ENCODE measurements around the gene ACOX3.

DNA sequence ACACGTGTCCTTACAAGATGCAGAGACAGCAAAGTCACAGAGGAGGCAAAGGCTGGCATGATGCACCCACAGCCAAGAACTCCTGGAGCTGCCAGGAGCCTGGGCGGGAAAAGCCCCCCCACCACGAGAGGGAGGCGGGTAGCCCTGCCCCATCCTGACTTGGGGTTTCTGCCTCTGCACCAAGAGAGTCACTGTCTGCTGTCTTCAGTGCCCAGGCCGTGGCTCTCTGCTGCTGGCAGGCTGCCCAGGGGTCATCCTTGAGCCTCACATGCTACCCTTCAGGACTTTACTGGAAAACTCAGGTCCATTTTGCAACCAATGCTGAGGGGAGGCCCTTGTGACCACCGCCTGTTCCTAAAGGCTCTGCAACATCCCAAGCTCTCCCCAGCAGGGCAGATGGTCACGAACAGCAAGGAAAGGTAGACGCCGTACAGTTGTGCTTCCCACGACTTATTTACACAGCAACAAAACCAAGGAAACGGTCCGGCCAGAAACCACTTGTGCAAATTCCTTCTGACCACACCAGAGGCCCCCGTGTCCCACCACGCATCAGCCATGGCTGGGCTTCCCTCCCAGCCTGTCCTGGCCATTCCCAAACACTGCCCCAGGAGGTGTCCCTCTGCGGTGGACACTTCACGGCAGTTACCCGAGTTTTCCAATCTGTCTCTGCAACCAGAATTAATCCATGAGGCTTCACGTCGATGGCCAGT lies 56.9 kb downstream of the ACOX3 start:
- TF ChIP-seq, protein P1, sequence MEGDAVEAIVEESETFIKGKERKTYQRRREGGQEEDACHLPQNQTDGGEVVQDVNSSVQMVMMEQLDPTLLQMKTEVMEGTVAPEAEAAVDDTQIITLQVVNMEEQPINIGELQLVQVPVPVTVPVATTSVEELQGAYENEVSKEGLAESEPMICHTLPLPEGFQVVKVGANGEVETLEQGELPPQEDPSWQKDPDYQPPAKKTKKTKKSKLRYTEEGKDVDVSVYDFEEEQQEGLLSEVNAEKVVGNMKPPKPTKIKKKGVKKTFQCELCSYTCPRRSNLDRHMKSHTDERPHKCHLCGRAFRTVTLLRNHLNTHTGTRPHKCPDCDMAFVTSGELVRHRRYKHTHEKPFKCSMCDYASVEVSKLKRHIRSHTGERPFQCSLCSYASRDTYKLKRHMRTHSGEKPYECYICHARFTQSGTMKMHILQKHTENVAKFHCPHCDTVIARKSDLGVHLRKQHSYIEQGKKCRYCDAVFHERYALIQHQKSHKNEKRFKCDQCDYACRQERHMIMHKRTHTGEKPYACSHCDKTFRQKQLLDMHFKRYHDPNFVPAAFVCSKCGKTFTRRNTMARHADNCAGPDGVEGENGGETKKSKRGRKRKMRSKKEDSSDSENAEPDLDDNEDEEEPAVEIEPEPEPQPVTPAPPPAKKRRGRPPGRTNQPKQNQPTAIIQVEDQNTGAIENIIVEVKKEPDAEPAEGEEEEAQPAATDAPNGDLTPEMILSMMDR (optimal IDR thresholded peaks at IDR 0.05 in 1 of 3, IDR thresholded peaks at IDR 0.05 in 1 of 3, conservative IDR thresholded peaks at IDR 0.05 in 1 of 3; ENCODE audit: extremely low read depth in 1 of 3, insufficient read depth in 2 of 3, low read length in 3 of 3): no peak
- no peak for TF ChIP-seq EZH2 (IDR thresholded peaks at IDR 0.05; ENCODE audit: low read length)

Data from keratinocyte (primary cell).